ENCODE results near the gene MYBPC3. TPM values are rescaled to one million over a fixed set of nuclear protein-coding genes. Genes with fewer than 3 reads are reported as not detected.

The MYBPC3 gene
- total RNA-seq, 2 donors from 2014 or later: not detected

DNA sequence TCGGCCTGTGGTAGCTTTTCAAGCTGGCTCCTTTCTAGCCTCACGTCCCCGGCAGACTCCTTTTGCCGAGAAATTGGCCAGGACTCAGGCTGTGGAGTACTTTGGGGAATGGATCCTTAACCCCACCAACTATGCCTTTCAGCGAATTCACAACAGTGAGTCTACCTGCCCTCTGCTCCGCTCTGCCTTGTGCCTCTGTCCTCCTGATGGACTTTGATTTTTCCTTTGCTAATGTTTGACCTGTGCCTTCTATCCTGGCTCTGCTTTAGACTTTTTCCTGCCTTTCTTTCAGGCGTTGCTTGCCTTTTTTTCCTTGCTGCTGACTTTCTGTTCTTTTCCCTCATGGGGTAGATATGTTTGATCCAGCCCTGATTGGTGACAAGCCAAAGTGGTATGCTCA is 70.0 kb downstream of the MYBPC3 start:
- Mint-ChIP-seq H3K27ac (no peak overlapping the region), H3K36me3 (peaks cover 0 to 27% of the 10 kb centered on the region in 2 donors), H3K9me3 (no peaks in the 10 kb centered on the region)
- DNase-seq (ENCODE audit: low spot score in 2 of 2) (no peak), ATAC-seq (no peak)

Other genes starting within 250 kb of the MYBPC3 start
- gene ARFGAP2, start 175.8 kb downstream of the MYBPC3 start, total RNA-seq: 100 to 1,000 TPM in 1 of 2 donors, 10 to 100 TPM in 1; 84.8 to 125 TPM
- gene PACSIN3, start 166.3 kb downstream of the MYBPC3 start, total RNA-seq: 10 to 100 TPM; 10.5 to 17.1 TPM
- gene DDB2, start 137.7 kb downstream of the MYBPC3 start, total RNA-seq: 100 to 1,000 TPM; 194 to 486 TPM
- 10 to 100 TPM in 1 of 2 donors, 1 to 10 TPM in 1; 8.0 to 12.7 TPM for gene ACP2, start 103.9 kb downstream of the MYBPC3 start, total RNA-seq
- gene NR1H3, start 94.7 kb downstream of the MYBPC3 start, total RNA-seq: 10 to 100 TPM in 1 of 2 donors, 1 to 10 TPM in 1; 6.9 to 11.1 TPM
- gene MADD, start 82.6 kb downstream of the MYBPC3 start, total RNA-seq: 100 to 1,000 TPM in 1 of 2 donors, 10 to 100 TPM in 1; 68.9 to 140 TPM
- gene SPI1, start 25.8 kb upstream of the MYBPC3 start, total RNA-seq: under 1 TPM in 1 of 2 donors, not detected in 1; 0.20 TPM
- gene SLC39A13, start 55.9 kb upstream of the MYBPC3 start, total RNA-seq: 10 to 100 TPM; 11.9 to 15.2 TPM
- 100 to 1,000 TPM; 126 to 134 TPM for gene PSMC3, start 73.7 kb upstream of the MYBPC3 start, total RNA-seq
- gene RAPSN, start 96.4 kb upstream of the MYBPC3 start, total RNA-seq: under 1 TPM in 1 of 2 donors, not detected in 1; 0.62 TPM
- gene CELF1, start 200.4 kb upstream of the MYBPC3 start, total RNA-seq: 100 to 1,000 TPM; 105 to 128 TPM
- 10 to 100 TPM; 20.4 to 37.5 TPM for gene PTPMT1, start 212.9 kb upstream of the MYBPC3 start, total RNA-seq
- gene KBTBD4, start 226.3 kb upstream of the MYBPC3 start, total RNA-seq: 10 to 100 TPM; 22.1 to 25.4 TPM
- 100 to 1,000 TPM; 128 to 158 TPM for gene NDUFS3, start 226.4 kb upstream of the MYBPC3 start, total RNA-seq
- gene FAM180B, start 234.0 kb upstream of the MYBPC3 start, total RNA-seq: under 1 TPM in 1 of 2 donors, not detected in 1; 0.18 TPM
- 1 to 10 TPM in 1 of 2 donors, under 1 TPM in 1; 0.49 to 1.2 TPM for gene C1QTNF4, start 241.7 kb upstream of the MYBPC3 start, total RNA-seq

All from activated naive CD4-positive, alpha-beta T cell treated with anti-CD3 and anti-CD28 coated beads, Interleukin-2, amount 50 U/mL, for 72 hours (primary cell).